ENCODE results near the gene TMEM45B. TPM values are rescaled to one million over a fixed set of nuclear protein-coding genes. Genes with fewer than 3 reads are reported as not detected.
A peak's percentile ranks its signal among the peaks of the same experiment; 100 is the strongest.
"Not testable (repeated sequence)": the region's sequence is repeated elsewhere in the genome, so short reads cannot be mapped to it uniquely, and the experiment has no call there.

Gene TMEM45B
- total RNA-seq, 1 experiment from 2014 or later: 16.1 TPM

DNA sequence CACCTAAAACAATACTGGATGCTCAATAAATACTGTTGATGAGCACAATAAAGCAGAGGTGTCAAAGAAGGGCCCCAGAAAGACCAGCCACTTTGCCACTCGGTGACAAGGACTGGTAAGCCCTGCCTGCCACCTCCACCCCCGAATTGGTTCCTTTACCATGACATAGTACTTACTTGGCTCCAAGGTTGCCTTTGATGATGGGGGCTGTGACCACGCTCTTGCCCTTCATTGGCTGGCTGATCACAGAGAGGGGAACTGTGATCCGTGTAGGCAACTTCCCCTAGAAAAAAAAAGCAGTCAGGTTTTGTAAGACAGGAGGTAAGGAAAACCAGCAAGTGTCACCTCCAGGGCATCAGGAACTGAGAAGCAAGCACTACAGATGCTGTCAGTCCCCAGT is 50.1 kb downstream of the TMEM45B start:
- H3K4me1 Mint-ChIP-seq (ENCODE audit: low read depth, unreplicated experiment): peaks cover 19% of the 10 kb centered on the region
- H3K27ac Mint-ChIP-seq (ENCODE audit: unreplicated experiment): peak overlapping the region; percentile 36
- H3K36me3 Mint-ChIP-seq (ENCODE audit: insufficient read depth, unreplicated experiment): peaks cover 33% of the 10 kb centered on the region
- DNase-seq: no peak
- intact Hi-C loops (cut with micrococcal nuclease; ENCODE audit: unreplicated experiment): no loop called here
- H3K4me3 Mint-ChIP-seq (ENCODE audit: low read depth, unreplicated experiment): no peak overlapping the region
- CTCF ChIA-PET: interaction anchor here (0.5 to 1.1 kb wide), 2 partner anchors 80 to 469 kb away, joined by 3 read pairs; no protein-coding TSS in a partner anchor
- no TSS peak for BruUV-seq (replicated peaks)
- TF ChIP-seq, protein P1, sequence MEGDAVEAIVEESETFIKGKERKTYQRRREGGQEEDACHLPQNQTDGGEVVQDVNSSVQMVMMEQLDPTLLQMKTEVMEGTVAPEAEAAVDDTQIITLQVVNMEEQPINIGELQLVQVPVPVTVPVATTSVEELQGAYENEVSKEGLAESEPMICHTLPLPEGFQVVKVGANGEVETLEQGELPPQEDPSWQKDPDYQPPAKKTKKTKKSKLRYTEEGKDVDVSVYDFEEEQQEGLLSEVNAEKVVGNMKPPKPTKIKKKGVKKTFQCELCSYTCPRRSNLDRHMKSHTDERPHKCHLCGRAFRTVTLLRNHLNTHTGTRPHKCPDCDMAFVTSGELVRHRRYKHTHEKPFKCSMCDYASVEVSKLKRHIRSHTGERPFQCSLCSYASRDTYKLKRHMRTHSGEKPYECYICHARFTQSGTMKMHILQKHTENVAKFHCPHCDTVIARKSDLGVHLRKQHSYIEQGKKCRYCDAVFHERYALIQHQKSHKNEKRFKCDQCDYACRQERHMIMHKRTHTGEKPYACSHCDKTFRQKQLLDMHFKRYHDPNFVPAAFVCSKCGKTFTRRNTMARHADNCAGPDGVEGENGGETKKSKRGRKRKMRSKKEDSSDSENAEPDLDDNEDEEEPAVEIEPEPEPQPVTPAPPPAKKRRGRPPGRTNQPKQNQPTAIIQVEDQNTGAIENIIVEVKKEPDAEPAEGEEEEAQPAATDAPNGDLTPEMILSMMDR (IDR thresholded peaks at IDR 0.05; ENCODE audit: unreplicated experiment): no peak
- no peaks in the 10 kb centered on the region for H3K27me3 Mint-ChIP-seq (ENCODE audit: unreplicated experiment)
- H3K9me3 Mint-ChIP-seq (ENCODE audit: low read depth, unreplicated experiment): no peaks in the 10 kb centered on the region

DNA sequence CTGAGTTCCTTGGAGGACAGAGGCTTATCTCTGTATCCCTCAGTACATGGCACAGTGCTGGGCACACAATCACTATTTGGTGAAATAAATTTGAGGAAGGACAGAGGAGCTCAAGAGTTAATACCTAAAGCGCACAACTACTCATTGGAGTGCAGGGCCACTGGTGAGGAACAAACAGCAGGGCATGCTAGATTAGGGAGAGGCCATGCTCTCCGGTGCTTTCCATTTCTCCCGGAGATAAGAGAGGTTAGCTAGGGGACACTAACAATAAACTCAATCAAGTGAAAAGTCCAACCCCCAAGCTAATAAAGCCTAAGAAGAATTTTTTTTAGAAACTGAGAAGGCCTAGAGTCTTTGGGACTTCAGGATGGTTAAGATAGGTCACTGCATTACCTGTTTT is 50.7 kb downstream of the TMEM45B start:
- no peak for DNase-seq
- Mint-ChIP-seq H3K27ac (ENCODE audit: unreplicated experiment) (peak overlapping the region; percentile 36), H3K4me3 (ENCODE audit: low read depth, unreplicated experiment) (no peak overlapping the region), H3K36me3 (ENCODE audit: insufficient read depth, unreplicated experiment) (peaks cover 32% of the 10 kb centered on the region), H3K27me3 (ENCODE audit: unreplicated experiment) (no peaks in the 10 kb centered on the region), H3K9me3 (ENCODE audit: low read depth, unreplicated experiment) (no peaks in the 10 kb centered on the region), H3K4me1 (ENCODE audit: low read depth, unreplicated experiment) (peaks cover 19% of the 10 kb centered on the region)
- BruUV-seq (replicated peaks): no TSS peak
- TF ChIP-seq, protein P1 (IDR thresholded peaks at IDR 0.05; ENCODE audit: unreplicated experiment): no peak
- intact Hi-C loops (cut with micrococcal nuclease; ENCODE audit: unreplicated experiment): no loop called here
- CTCF ChIA-PET: interaction anchor here (0.5 to 1.1 kb wide), 2 partner anchors 81 to 470 kb away, joined by 3 read pairs; no protein-coding TSS in a partner anchor

DNA sequence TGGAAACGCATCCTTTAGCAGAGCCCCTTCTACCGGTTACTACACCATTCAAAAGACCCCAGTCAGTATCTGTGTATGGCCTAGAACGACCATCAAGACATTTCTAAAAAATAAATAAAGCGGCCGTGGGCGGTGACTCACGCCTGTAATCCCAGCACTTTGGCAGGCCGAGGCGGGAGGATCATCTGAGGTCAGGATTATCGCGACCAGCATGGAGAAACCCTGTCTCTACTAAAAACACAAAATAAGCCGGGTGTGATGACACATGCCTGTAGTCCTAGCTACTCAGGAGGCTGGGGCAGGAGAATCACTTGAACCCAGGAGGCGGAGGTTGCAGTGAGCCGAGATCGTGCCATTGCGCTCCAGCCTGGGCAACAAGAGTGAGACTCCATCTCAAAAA is 53.0 kb downstream of the TMEM45B start:
- H3K27me3 Mint-ChIP-seq (ENCODE audit: unreplicated experiment); H3K27ac Mint-ChIP-seq (ENCODE audit: unreplicated experiment); intact Hi-C loops (cut with micrococcal nuclease; ENCODE audit: unreplicated experiment); H3K9me3 Mint-ChIP-seq (ENCODE audit: low read depth, unreplicated experiment); H3K4me3 Mint-ChIP-seq (ENCODE audit: low read depth, unreplicated experiment); CTCF ChIA-PET; BruUV-seq (replicated peaks); DNase-seq: not testable (repeated sequence)
- peaks cover 12% of the 10 kb centered on the region for H3K4me1 Mint-ChIP-seq (ENCODE audit: low read depth, unreplicated experiment)
- H3K36me3 Mint-ChIP-seq (ENCODE audit: insufficient read depth, unreplicated experiment): peaks cover 14% of the 10 kb centered on the region

DNA sequence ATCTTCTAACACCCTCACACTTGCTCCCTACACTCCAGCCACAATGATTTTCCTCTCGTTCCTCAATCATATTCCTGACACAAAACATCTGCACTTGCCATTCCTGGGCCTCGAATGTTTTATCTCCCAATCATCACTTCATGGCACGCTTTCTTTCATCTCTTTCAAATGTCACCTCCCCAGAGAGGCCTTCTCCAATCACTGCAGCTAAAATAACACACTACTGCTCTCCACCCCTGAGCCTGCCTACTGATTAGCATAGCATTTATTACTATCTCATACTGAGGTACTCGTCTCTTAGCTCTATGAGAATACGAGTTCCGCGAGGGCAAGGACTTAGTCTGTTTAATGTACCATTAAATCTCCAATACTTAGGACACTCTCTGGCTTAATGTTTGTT is 56.3 kb downstream of the TMEM45B start:
- Mint-ChIP-seq H3K4me3 (ENCODE audit: low read depth, unreplicated experiment) (no peak overlapping the region), H3K27ac (ENCODE audit: unreplicated experiment) (no peak overlapping the region), H3K36me3 (ENCODE audit: insufficient read depth, unreplicated experiment) (peaks cover 7% of the 10 kb centered on the region), H3K4me1 (ENCODE audit: low read depth, unreplicated experiment) (peaks cover under 1% of the 10 kb centered on the region), H3K27me3 (ENCODE audit: unreplicated experiment) (no peaks in the 10 kb centered on the region), H3K9me3 (ENCODE audit: low read depth, unreplicated experiment) (no peaks in the 10 kb centered on the region)
- BruUV-seq (replicated peaks): no TSS peak
- TF ChIP-seq, protein P1 (IDR thresholded peaks at IDR 0.05; ENCODE audit: unreplicated experiment): no peak
- DNase-seq: no peak
- CTCF ChIA-PET: interaction anchor here (0.6 kb wide), 1 partner anchor 228 kb away, joined by 3 read pairs; no protein-coding TSS in a partner anchor
- intact Hi-C loops (cut with micrococcal nuclease; ENCODE audit: unreplicated experiment): no loop called here

DNA sequence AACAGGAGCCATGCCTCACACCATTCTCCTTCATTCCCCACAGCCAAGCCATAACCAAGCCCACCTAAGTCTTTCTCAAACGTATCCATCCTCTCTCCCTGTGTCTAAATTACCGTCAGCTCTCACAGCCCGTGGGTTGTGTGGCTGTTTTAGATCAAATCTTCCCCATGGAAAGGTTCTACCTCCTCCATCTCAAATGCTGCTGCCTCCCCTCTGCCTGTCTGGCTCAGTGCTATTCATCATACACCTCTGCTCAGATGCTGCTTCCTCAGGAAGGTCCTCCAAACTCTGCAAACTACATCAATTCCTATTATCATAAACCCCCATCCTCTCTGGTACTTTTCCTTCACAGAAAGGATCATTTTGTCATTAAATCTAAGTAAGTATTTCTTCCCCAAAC is 64.7 kb downstream of the TMEM45B start:
- TF ChIP-seq, protein P1 (IDR thresholded peaks at IDR 0.05; ENCODE audit: unreplicated experiment): no peak
- Mint-ChIP-seq H3K36me3 (ENCODE audit: insufficient read depth, unreplicated experiment) (peaks cover 8% of the 10 kb centered on the region), H3K4me1 (ENCODE audit: low read depth, unreplicated experiment) (no peaks in the 10 kb centered on the region), H3K27me3 (ENCODE audit: unreplicated experiment) (no peaks in the 10 kb centered on the region), H3K9me3 (ENCODE audit: low read depth, unreplicated experiment) (no peaks in the 10 kb centered on the region), H3K27ac (ENCODE audit: unreplicated experiment) (no peak overlapping the region), H3K4me3 (ENCODE audit: low read depth, unreplicated experiment) (no peak overlapping the region)
- BruUV-seq (replicated peaks): no TSS peak
- intact Hi-C loops (cut with micrococcal nuclease; ENCODE audit: unreplicated experiment): no loop called here
- CTCF ChIA-PET: no interaction called here
- no peak for DNase-seq

Data from Calu3 (cell line).